ENCODE results near the gene DEPP1. TPM values are rescaled to one million over a fixed set of nuclear protein-coding genes. Genes with fewer than 3 reads are reported as not detected.

The DEPP1 gene
- total and polyA plus RNA-seq, 2 of the 4 experiments (the other 2 are of a cell fraction), result 13.6 to 30.0 TPM

- no peak for ATAC-seq (ENCODE audit: low read depth)
- POLR2A ChIA-PET (ENCODE audit: unreplicated experiment), result no interaction called here
Observed at GRCh38 chr10:44955413-44956070, 23.1 kb downstream of the DEPP1 start.

More at GRCh38 chr10:44955413-44956070, 23.1 kb downstream of the DEPP1 start:
- H2BK15ac ChIP-seq (ENCODE audit: low read depth, low read length), result no peak overlapping the region
- peaks cover 11 to 27% of the 10 kb centered on the region in 2 experiments; a peak in 3 of 4 replicates for H3K79me1 ChIP-seq (ENCODE audit: low read depth in 1 of 2, low read length in 2 of 2)
- CTCF ChIA-PET, result no interaction called here
- no peak overlapping the region for H4K91ac ChIP-seq (ENCODE audit: insufficient read depth, low read depth, low read length)
- no peak overlapping the region for H3K23ac ChIP-seq (ENCODE audit: low read depth, low read length)
- H4K20me1 ChIP-seq (ENCODE audit: insufficient read depth, low read length), result no peaks in the 10 kb centered on the region
- peaks cover 2% of the 10 kb centered on the region; the same call in 1 of the 2 replicates for H3K9me3 ChIP-seq (ENCODE audit: control insufficient read depth, insufficient read depth, low read length)
- H3K27ac ChIP-seq (ENCODE audit: insufficient read depth, low read length), result no peak overlapping the region
- intact Hi-C loops (cut with micrococcal nuclease), result no loop called here
- H2BK20ac ChIP-seq (ENCODE audit: low read depth, low read length), result no peak overlapping the region
- in situ Hi-C loops (cut with MboI; ENCODE audit: low sequenced_read_pairs), result no loop called here
- no peak overlapping the region for H2AK5ac ChIP-seq (ENCODE audit: low read depth, low read length)
- H3K4me1 ChIP-seq (ENCODE audit: control insufficient read depth, insufficient read depth, low read length), result peaks cover 13% of the 10 kb centered on the region
- H4K5ac ChIP-seq (ENCODE audit: low read depth, low read length), result no peak overlapping the region
- no peak overlapping the region for H2AK9ac ChIP-seq (replicated peaks; ENCODE audit: low read depth, low read length, poor library complexity)
- H3K56ac ChIP-seq (ENCODE audit: extremely low read depth, insufficient read depth, low read length), result no peak overlapping the region
- peaks cover 13% of the 10 kb centered on the region for H3K9me1 ChIP-seq (ENCODE audit: insufficient read depth, low read length)
- dilution Hi-C loops (cut with HindIII; ENCODE audit: low sequenced_read_pairs, unreplicated experiment), result no loop called here
- H4K8ac ChIP-seq (ENCODE audit: low read depth in 2 of 2, low read length in 2 of 2), result no peak overlapping the region
- no peak overlapping the region for H3K4ac ChIP-seq (ENCODE audit: low read depth, low read length)
- no peak for DNase-seq
- peaks cover 8% of the 10 kb centered on the region; the same call in 1 of the 2 replicates for H3K36me3 ChIP-seq (ENCODE audit: control insufficient read depth, insufficient read depth, low read length)
- WGBS, 2 experiments (ENCODE audit: extremely low coverage in 2 of 2, insufficient read length in 1 of 2), result no CpG with 5 or more reads among the region's 8 CpGs
- H3K4me2 ChIP-seq (ENCODE audit: low read depth, low read length), result no peak overlapping the region
- H2BK5ac ChIP-seq (ENCODE audit: low read depth, low read length, poor library complexity, severe bottlenecking), result no peak overlapping the region
- no peak for TF ChIP-seq CTCF (conservative IDR thresholded peaks at IDR 0.05; ENCODE audit: low read depth, low read length)
- TF ChIP-seq, protein P1, sequence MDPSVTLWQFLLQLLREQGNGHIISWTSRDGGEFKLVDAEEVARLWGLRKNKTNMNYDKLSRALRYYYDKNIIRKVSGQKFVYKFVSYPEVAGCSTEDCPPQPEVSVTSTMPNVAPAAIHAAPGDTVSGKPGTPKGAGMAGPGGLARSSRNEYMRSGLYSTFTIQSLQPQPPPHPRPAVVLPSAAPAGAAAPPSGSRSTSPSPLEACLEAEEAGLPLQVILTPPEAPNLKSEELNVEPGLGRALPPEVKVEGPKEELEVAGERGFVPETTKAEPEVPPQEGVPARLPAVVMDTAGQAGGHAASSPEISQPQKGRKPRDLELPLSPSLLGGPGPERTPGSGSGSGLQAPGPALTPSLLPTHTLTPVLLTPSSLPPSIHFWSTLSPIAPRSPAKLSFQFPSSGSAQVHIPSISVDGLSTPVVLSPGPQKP (IDR thresholded peaks at IDR 0.05; ENCODE audit: borderline replicate concordance, low read depth, low read length), result no peak
- no peak for TF ChIP-seq RAD21 (IDR thresholded peaks at IDR 0.05; ENCODE audit: low read length)
- H3K9ac ChIP-seq (ENCODE audit: low read depth, low read length), result no peak overlapping the region
- H2BK120ac ChIP-seq (ENCODE audit: low read depth, low read length), result no peak overlapping the region
- H3K14ac ChIP-seq (replicated peaks; ENCODE audit: low read depth, low read length), result no peak overlapping the region
- H3K27me3 ChIP-seq (ENCODE audit: control insufficient read depth, insufficient read depth, low read length), result no peaks in the 10 kb centered on the region
- H3K4me3 ChIP-seq (ENCODE audit: insufficient read depth, low read depth, low read length), result no peak overlapping the region
- no peak overlapping the region for H2AFZ ChIP-seq (replicated peaks; ENCODE audit: low read length, poor library complexity)
- H3K18ac ChIP-seq (ENCODE audit: low read depth, low read length), result no peak overlapping the region
- BruUV-seq (replicated peaks), result no TSS peak

All from IMR-90 (cell line).